ENCODE measurements around the gene ANXA3. TPM values are rescaled to one million over a fixed set of nuclear protein-coding genes. Genes with fewer than 3 reads are reported as not detected.

ANXA3 gene
- total RNA-seq, 4 donors from 2014 or later = 13.5 to 34.3 (median 21.2) TPM

DNA sequence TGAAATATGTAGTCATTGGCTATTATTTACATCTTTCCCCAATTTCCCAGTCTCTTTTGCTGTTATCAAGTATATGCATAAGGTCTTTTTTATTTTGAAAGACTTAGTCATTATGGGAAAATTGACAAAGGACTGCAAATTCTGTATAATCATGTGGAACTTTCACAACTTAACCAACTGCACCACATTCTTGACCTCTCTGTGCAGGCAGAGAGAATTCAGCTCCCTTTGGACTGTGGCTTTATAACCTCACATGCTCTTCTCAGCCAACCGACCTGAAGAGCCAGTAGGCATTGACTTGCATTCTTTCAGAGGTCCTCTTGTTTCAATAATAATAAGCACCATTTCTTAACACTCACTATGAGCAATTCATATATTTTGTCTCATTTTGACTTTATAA is 66.9 kb downstream of the ANXA3 start:
- no peak overlapping the region for H3K4me3 ChIP-seq (ENCODE audit: low read depth, poor library complexity, severe bottlenecking)
- intact Hi-C loops (cut with DNase I; ENCODE audit: low total_unique reads) = no loop called here
- TF ChIP-seq CTCF (IDR thresholded peaks at IDR 0.05) (no peak), POLR2A (IDR thresholded peaks at IDR 0.05) (no peak)
- WGBS, 2 donors = 88 to 93% methylated on average over 1 of the region's 1 CpG
- no peak for DNase-seq (ENCODE audit: low spot score in 2 of 2)

GRCh38 chr4:78621395-78621794 is 69.8 kb downstream of the ANXA3 start:
- H3K4me3 ChIP-seq (ENCODE audit: low read depth, poor library complexity, severe bottlenecking) = no peak overlapping the region
- TF ChIP-seq CTCF (IDR thresholded peaks at IDR 0.05) (no peak), POLR2A (IDR thresholded peaks at IDR 0.05) (no peak)
- intact Hi-C loops (cut with DNase I; ENCODE audit: low total_unique reads) = no loop called here
- no peak for DNase-seq (ENCODE audit: low spot score in 2 of 2)
- WGBS, 2 donors = 87 to 89% methylated on average over 4 of the region's 4 CpGs

- TF ChIP-seq CTCF (IDR thresholded peaks at IDR 0.05) (no peak), POLR2A (IDR thresholded peaks at IDR 0.05) (no peak)
- no peak overlapping the region for H3K4me3 ChIP-seq (ENCODE audit: low read depth, poor library complexity, severe bottlenecking)
- no peak for DNase-seq (ENCODE audit: low spot score in 2 of 2)
- 82 to 87% methylated on average over 6 of the region's 6 CpGs for WGBS, 2 donors
- intact Hi-C loops (cut with DNase I; ENCODE audit: low total_unique reads) = no loop called here
Observed at GRCh38 chr4:78622253-78622979, 70.8 kb downstream of the ANXA3 start.

GRCh38 chr4:78624048-78624447 is 72.5 kb downstream of the ANXA3 start:
- no peak for TF ChIP-seq POLR2A (IDR thresholded peaks at IDR 0.05)
- no peak for TF ChIP-seq CTCF (IDR thresholded peaks at IDR 0.05)
- WGBS, 2 donors = 88 to 94% methylated on average over 7 of the region's 7 CpGs
- no peak overlapping the region for H3K4me3 ChIP-seq (ENCODE audit: low read depth, poor library complexity, severe bottlenecking)
- DNase-seq (ENCODE audit: low spot score in 2 of 2) = no peak
- intact Hi-C loops (cut with DNase I; ENCODE audit: low total_unique reads) = no loop called here

DNA sequence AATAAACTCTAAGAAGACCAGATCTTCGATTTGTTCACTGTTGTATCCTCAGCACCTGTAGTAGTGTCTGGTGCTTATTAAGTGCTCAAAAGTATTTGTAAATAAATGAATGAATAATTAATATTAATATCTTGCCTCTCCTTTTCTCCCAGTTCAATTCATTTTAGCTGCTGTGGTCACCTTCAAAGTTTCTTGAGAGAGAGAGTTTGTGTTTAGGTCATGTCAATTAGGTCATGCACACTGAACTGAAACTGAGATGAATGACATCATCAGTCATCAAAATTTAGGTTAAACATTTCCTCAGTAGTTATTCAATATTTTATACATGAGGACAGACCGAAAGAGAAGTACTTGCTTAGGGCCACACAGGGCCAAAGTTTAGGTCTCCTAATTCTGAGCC is 73.5 kb downstream of the ANXA3 start:
- WGBS, 2 donors = 89 to 90% methylated on average over 2 of the region's 2 CpGs
- DNase-seq (ENCODE audit: low spot score in 2 of 2) = no peak
- no peak for TF ChIP-seq POLR2A (IDR thresholded peaks at IDR 0.05)
- TF ChIP-seq CTCF (IDR thresholded peaks at IDR 0.05) = no peak
- no peak overlapping the region for H3K4me3 ChIP-seq (ENCODE audit: low read depth, poor library complexity, severe bottlenecking)
- intact Hi-C loops (cut with DNase I; ENCODE audit: low total_unique reads) = no loop called here
